HepG2 (cell line): ENCODE data around the gene BACH1. TPM values are rescaled to one million over a fixed set of nuclear protein-coding genes. Genes with fewer than 3 reads are reported as not detected.

Experiments
- ATAC-seq: fragments of 200-7000 bp; cut with Tn5 transposase; 3 replicates; pipeline ENCODE4 v1.9.1; 2020; ENCODE audit warnings: mild to moderate bottlenecking, moderate library complexity
- BruUV-seq: library from RNA; stranded (reverse); fragments of 400-500 nt; replicated peaks from 2 replicates; lab custom pipeline; 2021; lab: Mats Ljungman, UMichigan
- CTCF ChIA-PET: fragments of 300-600 bp; formaldehyde crosslinking; extraction: SDS; loops from one replicate; lab custom pipeline; 2021; ENCODE audit warnings: low total read pairs, inconsistent platforms, low intra/inter-chr PET ratio; lab: Yijun Ruan, JAX
- POLR2A ChIA-PET: fragments of 350-600 bp; sonication (Branson Sonifier 250); formaldehyde crosslinking; loops from one replicate; lab custom pipeline; 2020; ENCODE audit warnings: antibody characterized with exemption, inconsistent platforms; lab: Yijun Ruan, JAX
- DNase-seq: peaks from one replicate; pipeline ENCODE4 v3.0.0-alpha.2; 2015; ENCODE audit warnings: low spot score
- FAIRE-seq: peaks from 3 replicates; lab custom pipeline; 2011; peaks lifted over from hg19 to GRCh38; lab: Jason Lieb, UNC
- H2AFZ ChIP-seq: one replicate; pipeline ENCODE4 v1.6.1; 2011; ENCODE audit warnings: low read length, inconsistent platforms
- H3K27ac ChIP-seq: fragments of 300-600 bp; 3 replicates; pipeline ENCODE4 v1.8.0; 2011; ENCODE audit warnings: mixed run types, mild to moderate bottlenecking, mixed read lengths, low read length, inconsistent platforms; ENCODE audit not compliant: insufficient read depth; ENCODE audit errors: extremely low read length
- H3K27me3 ChIP-seq, 2 experiments: fragments of 200-600 bp in 1 of 2; 2 replicates in 1 of 2; 3 replicates in 1 of 2; pipeline versions ENCODE4 v1.6.0 to v1.8.0; 2011; ENCODE audit warnings: low read length in 2 of 2, mild to moderate bottlenecking in 2 of 2, moderate library complexity in 2 of 2, inconsistent platforms in 1 of 2; ENCODE audit not compliant: insufficient read depth in 2 of 2, control insufficient read depth in 1 of 2
- H3K36me3 ChIP-seq, 2 experiments: fragments of 200-600 bp in 1 of 2; replicated peaks in 1 of 2; 2 replicates in 1 of 2; 3 replicates in 1 of 2; pipeline versions ENCODE4 v1.5.1 to v1.8.0; 2011; ENCODE audit warnings: low read length in 2 of 2, inconsistent platforms in 1 of 2; ENCODE audit not compliant: insufficient read depth in 2 of 2, control insufficient read depth in 1 of 2
- H3K4me1 ChIP-seq: 2 replicates; pipeline ENCODE4 v1.5.1; 2012; ENCODE audit warnings: low read length, inconsistent platforms; ENCODE audit not compliant: insufficient read depth
- H3K4me2 ChIP-seq: 2 replicates; pipeline ENCODE4 v1.6.0; 2011; ENCODE audit warnings: low read depth, low read length, inconsistent platforms
- H3K4me3 ChIP-seq, 3 experiments: fragments of 200-600 bp in 1 of 3; sonication (generic), shearing (Covaris generic) in 1 of 3; replicated peaks in 1 of 3; 2 replicates each; pipeline ENCODE4 v1.5.1; 2011 to 2016; ENCODE audit warnings: low read length in 3 of 3, inconsistent platforms in 2 of 3, low read depth in 2 of 3, mild to moderate bottlenecking in 2 of 3, control low read depth in 1 of 3, mixed read lengths in 1 of 3; ENCODE audit not compliant: insufficient read depth in 1 of 3
- H3K79me2 ChIP-seq: one replicate; pipeline ENCODE4 v1.6.1; 2011; ENCODE audit warnings: low read length, inconsistent platforms; ENCODE audit not compliant: insufficient read depth
- H3K9ac ChIP-seq: 2 replicates; pipeline ENCODE4 v1.6.0; 2011; ENCODE audit warnings: mild to moderate bottlenecking, low read depth, low read length, inconsistent platforms; ENCODE audit not compliant: insufficient read depth
- H3K9me3 ChIP-seq: 2 replicates; pipeline ENCODE4 v1.5.1; 2012; ENCODE audit warnings: mild to moderate bottlenecking, low read length
- H4K20me1 ChIP-seq: 2 replicates; pipeline ENCODE4 v1.6.0; 2011; ENCODE audit warnings: inconsistent platforms, mild to moderate bottlenecking, low read length, moderate library complexity; ENCODE audit not compliant: insufficient read depth
- ATF7 ChIP-seq, 2 experiments: fragments of 450-650 bp in 1 of 2; sonication (generic) in 1 of 2; formaldehyde crosslinking in 1 of 2; IDR thresholded peaks; 2 replicates each; pipeline versions ENCODE4 v1.4.0 to v1.6.1; 2016 to 2020; ENCODE audit warnings: antibody characterized with exemption in 1 of 2, mild to moderate bottlenecking in 1 of 2, missing genetic modification reagents in 1 of 2
- E2F5 ChIP-seq: sonication (generic); formaldehyde crosslinking; conservative IDR thresholded peaks from 2 replicates; pipeline ENCODE4 v1.4.0; 2020; ENCODE audit warnings: missing genetic modification reagents
- HIC2 ChIP-seq: sonication (generic); formaldehyde crosslinking; IDR thresholded peaks from 2 replicates; pipeline ENCODE4 v1.9.0; 2022; ENCODE audit warnings: low read depth, missing genetic modification reagents
- PHF20 ChIP-seq: sonication (generic); formaldehyde crosslinking; IDR thresholded peaks from 2 replicates; pipeline ENCODE4 v1.5.0; 2020; ENCODE audit warnings: mild to moderate bottlenecking, missing genetic modification reagents
- TEAD3 ChIP-seq: optimal IDR thresholded peaks from 2 replicates; pipeline ENCODE3; 2016; ENCODE audit warnings: borderline replicate concordance
- THAP9 ChIP-seq: sonication (generic); formaldehyde crosslinking; IDR thresholded peaks from 2 replicates; pipeline ENCODE4; 2020; ENCODE audit warnings: missing genetic modification reagents, mild to moderate bottlenecking, borderline replicate concordance
- ZNF430 ChIP-seq: sonication (generic); formaldehyde crosslinking; IDR thresholded peaks from 2 replicates; pipeline ENCODE4 v1.9.0; 2021; ENCODE audit warnings: mild to moderate bottlenecking, missing genetic modification reagents
- ZNF570 ChIP-seq: sonication (generic); formaldehyde crosslinking; IDR thresholded peaks from 2 replicates; pipeline ENCODE4 v1.4.0; 2020; ENCODE audit warnings: mild to moderate bottlenecking, missing genetic modification reagents, borderline replicate concordance
- ZNF784 ChIP-seq: sonication (generic); formaldehyde crosslinking; IDR thresholded peaks from 2 replicates; pipeline ENCODE4 v1.5.1; 2020; ENCODE audit warnings: missing genetic modification reagents, mild to moderate bottlenecking, borderline replicate concordance
- WGBS: methylation state at CpG from one replicate; pipeline ENCODE4 v1.1.6; 2017; ENCODE audit warnings: low lambda C conversion rate; 5-methylcytosine and 5-hydroxymethylcytosine counted together
- in situ Hi-C: cut with HindIII; loops from 2 replicates; pipeline ENCODE4 v1.10.0; 2017; ENCODE audit warnings: low pct_unique_long_range_greater_than_20kb; ENCODE audit not compliant: extremely low pct_ligation_motif_present
- intact Hi-C: fragments of 100-400 bp; cut with micrococcal nuclease; formaldehyde crosslinking; loops from one replicate; pipeline ENCODE4 v1.10.0; 2022; ENCODE audit not compliant: unreplicated experiment
- polyA plus RNA-seq, 8 experiments: library from polyadenylated mRNA; depleted of rRNA in 3 of 8; stranded (reverse) in 7 of 8; unstranded in 1 of 8; fragments of >200 nt; fragmentation: Illumina TruSeq in 4 of 8; extraction: Trizol in 4 of 8; gene quantifications; 2 replicates each; pipeline versions ENCODE4 v1.2.1 to v1.2.3, GENCODE V29; 2011 to 2016; ENCODE audit warnings: low read depth in 4 of 8, missing spikeins in 1 of 8, mixed read lengths in 1 of 8; ENCODE audit not compliant: insufficient read depth in 1 of 8
- total RNA-seq, 5 experiments: library from RNA; depleted of rRNA; stranded (reverse); fragments of >200 nt; fragmentation: Illumina TruSeq; extraction: Trizol; gene quantifications; 2 replicates each; pipeline ENCODE4 v1.2.3, GENCODE V29; 2016; ENCODE audit warnings: low read depth in 1 of 5

Gene BACH1
- total and polyA plus RNA-seq, 2 of the 13 experiments (the other 11 are each of a cell fraction or from before 2014, with no cell fraction given) = 16.5 to 51.7 TPM

- no peak overlapping the region for H3K4me2 ChIP-seq
- ChIA-PET POLR2A (no interaction called here), CTCF (no interaction called here)
- DNase-seq (no peak), ATAC-seq (no peak), FAIRE-seq (no peak)
- H3K79me2 ChIP-seq = peaks cover 4% of the 10 kb centered on the region
- no peak overlapping the region for H2AFZ ChIP-seq
- H3K4me1 ChIP-seq = no peaks in the 10 kb centered on the region
- no peak overlapping the region for H3K4me3 ChIP-seq
- BruUV-seq = no TSS peak
- no peak overlapping the region for H3K27ac ChIP-seq
- no peaks in the 10 kb centered on the region for H3K27me3 ChIP-seq
- peaks cover 3 to 33% of the 10 kb centered on the region in 2 experiments; a peak in 4 of 5 replicates for H3K36me3 ChIP-seq
- in situ Hi-C loops = no loop called here
- H4K20me1 ChIP-seq = peaks cover 9% of the 10 kb centered on the region
- no peaks in the 10 kb centered on the region for H3K9me3 ChIP-seq
- TF ChIP-seq E2F5 (CRISPR knock-in tag) (no peak), ATF7 (IDR thresholded peaks at IDR 0.05) (peak; percentile 92), ATF7 (CRISPR knock-in tag; IDR thresholded peaks at IDR 0.05) (no peak)
- no peak overlapping the region for H3K9ac ChIP-seq
- intact Hi-C loops = loop anchor here (10.0 kb wide), 1 partner anchor 75 kb away; no protein-coding TSS in a partner anchor
Measured at GRCh38 chr21:29340228-29340627, 41.5 kb downstream of the BACH1 start.

GRCh38 chr21:29342363-29342957 lies 43.7 kb downstream of the BACH1 start:
- CTCF ChIA-PET = no interaction called here
- H3K9me3 ChIP-seq = no peaks in the 10 kb centered on the region
- WGBS = 94% methylated on average over 9 of the region's 9 CpGs
- no TSS peak for BruUV-seq
- POLR2A ChIA-PET = no interaction called here
- H3K4me3 ChIP-seq = no peak overlapping the region
- H3K9ac ChIP-seq = no peak overlapping the region
- H3K36me3 ChIP-seq = peaks cover 0 to 25% of the 10 kb centered on the region in 2 experiments; a peak in 4 of 5 replicates
- H3K27ac ChIP-seq = no peak overlapping the region
- no peak overlapping the region for H3K4me2 ChIP-seq
- in situ Hi-C loops (no loop called here), intact Hi-C loops (loop anchor here (10.0 kb wide), 1 partner anchor 78 kb away; no protein-coding TSS in a partner anchor)
- peaks cover 14% of the 10 kb centered on the region for H3K4me1 ChIP-seq
- no peaks in the 10 kb centered on the region for H4K20me1 ChIP-seq
- H2AFZ ChIP-seq = no peak overlapping the region
- no peaks in the 10 kb centered on the region for H3K79me2 ChIP-seq
- FAIRE-seq (no peak), DNase-seq (no peak), ATAC-seq (no peak)
- no peaks in the 10 kb centered on the region for H3K27me3 ChIP-seq
- TF ChIP-seq ZNF570 (CRISPR knock-in tag) = no peak
- no peak for TF ChIP-seq PHF20 (CRISPR knock-in tag)
- TF ChIP-seq TEAD3 = no peak
- no peak for TF ChIP-seq HIC2 (CRISPR knock-in tag)
- no peak for TF ChIP-seq ZNF784 (CRISPR knock-in tag)
- no peak for TF ChIP-seq ZNF430 (CRISPR knock-in tag)
- TF ChIP-seq THAP9 = no peak
